HCT116 (cell line): ENCODE results near the gene IQGAP3. TPM values are rescaled to one million over a fixed set of nuclear protein-coding genes. Genes with fewer than 3 reads are reported as not detected.

Experiments used
- ATAC-seq: fragments of 200-7000 bp; cut with Tn5 transposase; 2 replicates; pipeline ENCODE4 v1.9.1; 2020; ENCODE audit warnings: mild to moderate bottlenecking, moderate library complexity
- BruUV-seq: library from RNA; stranded (reverse); fragments of 400-500 nt; replicated peaks from 2 replicates; lab custom pipeline; 2021; lab: Mats Ljungman, UMichigan
- CTCF ChIA-PET: fragments of 300-600 bp; sonication (Branson Sonifier 250); formaldehyde crosslinking; loops from one replicate; lab custom pipeline; 2021; ENCODE audit warnings: antibody characterized with exemption; lab: Charles Lee
- POLR2A ChIA-PET: fragments of 300-600, 350-600 bp; sonication (Branson Sonifier 250); formaldehyde crosslinking; loops from one replicate; lab custom pipeline; 2021; ENCODE audit warnings: antibody characterized with exemption; lab: Charles Lee
- RAD21 ChIA-PET, 2 experiments: fragments of 300-600 bp; sonication (Branson Sonifier 250); formaldehyde crosslinking; loops; one replicate each; lab custom pipeline; 2023; ENCODE audit warnings: low total read pairs in 2 of 2; ENCODE audit not compliant: uncharacterized antibody in 2 of 2, unreplicated experiment in 2 of 2, low non-redundant PET in 1 of 2; lab: Charles Lee
- DNase-seq: peaks from one replicate; pipeline ENCODE4 v3.0.0-alpha.2; 2010; ENCODE audit warnings: low read depth, low spot score
- H2AFZ ChIP-seq: fragments of 200-600 bp; shearing (Covaris generic), sonication (generic); 2 replicates; pipeline ENCODE4 v1.6.1; 2017; ENCODE audit warnings: low read depth, mixed run types, mixed read lengths, antibody characterized with exemption, low read length; ENCODE audit not compliant: poor library complexity, severe bottlenecking
- H3K27ac ChIP-seq: 2 replicates; pipeline ENCODE4 v1.5.1; 2012; ENCODE audit warnings: low read depth, low read length
- H3K27me3 ChIP-seq: fragments of 200-600 bp; sonication (generic); 2 replicates; pipeline ENCODE4 v1.6.1; 2016; ENCODE audit warnings: mixed run types, low read length, mixed read lengths; ENCODE audit not compliant: insufficient read depth
- H3K36me3 ChIP-seq, 2 experiments: fragments of 200-500 bp in 1 of 2; fragments of 200-600 bp in 1 of 2; sonication (Bioruptor generic) in 1 of 2; sonication (generic) in 1 of 2; 2 replicates each; pipeline versions ENCODE4 v1.5.1 to v1.6.1; 2014 to 2016; ENCODE audit warnings: low read length in 2 of 2, inconsistent platforms in 1 of 2, mixed read lengths in 1 of 2, mixed run types in 1 of 2; ENCODE audit not compliant: insufficient read depth in 2 of 2, control insufficient read depth in 1 of 2
- H3K4me1 ChIP-seq, 2 experiments: fragments of 200-600 bp in 1 of 2; sonication (generic) in 1 of 2; 2 replicates each; pipeline versions ENCODE4 v1.5.1 to v1.6.1; 2012 to 2017; ENCODE audit warnings: low read length in 2 of 2, inconsistent platforms in 1 of 2, mild to moderate bottlenecking in 1 of 2, mixed read lengths in 1 of 2, mixed run types in 1 of 2, moderate library complexity in 1 of 2; ENCODE audit not compliant: insufficient read depth in 2 of 2, control insufficient read depth in 1 of 2
- H3K4me2 ChIP-seq: fragments of 200-600 bp; sonication (generic); 2 replicates; pipeline ENCODE4 v1.6.1; 2017; ENCODE audit warnings: mixed run types, low read length, mixed read lengths
- H3K4me3 ChIP-seq, 2 experiments: fragments of 200-600 bp in 1 of 2; sonication (generic) in 1 of 2; replicated peaks in 1 of 2; 2 replicates each; pipeline ENCODE4 v1.5.1; 2011 to 2016; ENCODE audit warnings: low read length in 2 of 2, control low read depth in 1 of 2, low read depth in 1 of 2, mild to moderate bottlenecking in 1 of 2, mixed read lengths in 1 of 2, mixed run types in 1 of 2
- H3K79me2 ChIP-seq: fragments of 200-600 bp; sonication (generic); 2 replicates; pipeline ENCODE4 v1.6.1; 2017; ENCODE audit warnings: mild to moderate bottlenecking, mixed run types, low read length, moderate library complexity, mixed read lengths; ENCODE audit not compliant: insufficient read depth
- H3K9ac ChIP-seq: fragments of 200-600 bp; sonication (generic); 2 replicates; pipeline ENCODE4 v1.6.1; 2016; ENCODE audit warnings: low read length, mixed read lengths
- H3K9me2 ChIP-seq: fragments of 200-600 bp; sonication (generic), shearing (Covaris generic); 2 replicates; pipeline ENCODE4 v1.6.1; 2017; ENCODE audit warnings: mixed run types, mild to moderate bottlenecking, moderate library complexity; ENCODE audit not compliant: insufficient read depth
- H3K9me3 ChIP-seq, 2 experiments: fragments of 200-500 bp in 1 of 2; fragments of 200-600 bp in 1 of 2; sonication (Bioruptor generic) in 1 of 2; sonication (generic) in 1 of 2; 2 replicates each; pipeline ENCODE4 v1.6.1; 2014 to 2017; ENCODE audit warnings: low read length in 2 of 2, mixed read lengths in 2 of 2, inconsistent platforms in 1 of 2, low read depth in 1 of 2, mild to moderate bottlenecking in 1 of 2, mixed run types in 1 of 2, moderate library complexity in 1 of 2; ENCODE audit not compliant: control insufficient read depth in 1 of 2, insufficient read depth in 1 of 2
- H4K20me1 ChIP-seq: fragments of 200-600 bp; sonication (generic), shearing (Covaris generic); 2 replicates; pipeline ENCODE4 v1.6.1; 2017; ENCODE audit warnings: mixed run types, mild to moderate bottlenecking, moderate library complexity; ENCODE audit not compliant: insufficient read depth
- FOSL1 ChIP-seq: IDR thresholded peaks from 2 replicates; pipeline ENCODE4 v1.6.1; 2012; ENCODE audit warnings: low read depth
- POLR2A ChIP-seq: IDR thresholded peaks from 2 replicates; pipeline ENCODE4 v1.7.0; 2011; ENCODE audit warnings: borderline replicate concordance; ENCODE audit not compliant: insufficient read depth, insufficient read length; ENCODE audit errors: extremely low read depth
- RAD21 ChIP-seq: IDR thresholded peaks from 2 replicates; pipeline ENCODE4 v1.6.1; 2012; ENCODE audit warnings: low read depth, mild to moderate bottlenecking
- intact Hi-C: fragments of 100-400 bp; cut with micrococcal nuclease; formaldehyde crosslinking; loops from 2 replicates; pipeline ENCODE4 v1.10.0; 2022
- total RNA-seq: library from RNA; stranded (reverse); gene quantifications from one replicate; pipeline ENCODE4 v1.2.1, GENCODE V29; 2021; ENCODE audit not compliant: unreplicated experiment
- TF ChIP-seq, protein P1 (sequence below), 3 experiments: fragments of 200-600 bp in 1 of 3; sonication (generic) in 1 of 3; IDR thresholded peaks in 2 of 3; conservative IDR thresholded peaks in 1 of 3; 2 replicates each; pipeline ENCODE4 v1.5.1; 2012 to 2017; ENCODE audit warnings: low read depth in 2 of 3, low read length in 2 of 3, antibody characterized with exemption in 1 of 3, borderline replicate concordance in 1 of 3, control low read depth in 1 of 3, mild to moderate bottlenecking in 1 of 3, mixed read lengths in 1 of 3, mixed run types in 1 of 3, moderate library complexity in 1 of 3; ENCODE audit not compliant: insufficient read depth in 1 of 3

IQGAP3 gene
- total RNA-seq, 1 experiment from 2014 or later = 38.8 TPM

DNA sequence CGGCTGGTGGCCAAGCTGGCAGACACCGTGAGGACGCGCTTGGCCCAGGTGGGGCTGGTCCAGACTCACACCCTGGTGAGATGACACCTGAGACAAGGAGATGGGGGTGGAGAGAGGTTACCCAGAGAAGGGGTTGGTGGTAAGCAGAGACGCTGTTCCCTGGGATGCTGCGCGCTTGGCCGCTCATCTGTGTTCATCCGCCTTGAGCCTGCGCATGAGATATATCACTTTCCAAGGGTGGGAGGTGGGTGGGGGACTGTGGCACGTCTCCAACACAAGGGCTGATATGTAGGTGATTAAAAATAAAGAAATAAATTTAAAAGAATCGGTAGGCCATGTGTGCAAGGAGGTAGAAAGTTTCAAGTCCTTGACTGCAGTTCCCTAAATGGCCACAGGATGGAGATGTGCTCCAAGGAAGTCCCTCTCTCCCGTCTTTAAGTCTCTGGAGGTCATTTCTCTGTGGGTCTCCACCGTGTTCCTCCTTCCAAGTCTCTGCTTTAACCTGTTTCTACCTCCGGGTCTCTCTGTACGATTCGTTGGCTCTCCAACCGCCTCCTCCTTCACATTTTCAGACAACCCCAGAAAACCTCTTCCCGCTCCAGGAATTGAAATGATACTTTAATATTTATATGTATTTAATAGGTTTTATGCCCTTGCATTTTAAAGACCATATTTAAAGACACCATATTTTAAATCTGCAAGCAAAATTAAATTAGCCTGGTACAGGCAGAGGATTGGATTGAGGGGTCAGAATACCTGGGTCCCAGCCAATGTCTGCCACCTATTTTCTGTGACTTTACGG lies 11.7 kb upstream of the IQGAP3 start:
- peak; percentile 61 for ATAC-seq
- ChIA-PET CTCF (interaction anchor here (1.0 to 3.0 kb wide), 3 partner anchors 16 to 127 kb away, joined by 3 to 19 read pairs (median 3); no protein-coding TSS in a partner anchor), POLR2A (no interaction called here)

More for the DNA sequence above, 11.7 kb upstream of the IQGAP3 start:
- Histone ChIP-seq H3K4me2 (peak overlapping the region; percentile 19; the same call in 1 of the 2 replicates), H3K9me2 (no peaks in the 10 kb centered on the region), H4K20me1 (no peaks in the 10 kb centered on the region), H3K27me3 (no peaks in the 10 kb centered on the region), H3K36me3 (no peaks in the 10 kb centered on the region), H3K9me3 (no peaks in the 10 kb centered on the region), H3K27ac (no peak overlapping the region), H3K9ac (no peak overlapping the region), H3K79me2 (no peaks in the 10 kb centered on the region), H2AFZ (peak overlapping the region; percentile 97), H3K4me1 (peaks cover 11 to 28% of the 10 kb centered on the region in 2 experiments), H3K4me3 (no peak overlapping the region)
- intact Hi-C loops = loop anchor here (1.0 to 2.0 kb wide), 2 partner anchors 24 to 127 kb away; no protein-coding TSS in a partner anchor
- RAD21 ChIA-PET = interaction anchor here in 1 of 2 experiments (0.6 kb wide), 1 partner anchor 138 kb away, joined by 4 read pairs; no protein-coding TSS in a partner anchor
- BruUV-seq = no TSS peak
- peak; percentile 83 for DNase-seq
- TF ChIP-seq FOSL1 (no peak), POLR2A (no peak), RAD21 (peak; percentile 88)
- TF ChIP-seq, protein P1, sequence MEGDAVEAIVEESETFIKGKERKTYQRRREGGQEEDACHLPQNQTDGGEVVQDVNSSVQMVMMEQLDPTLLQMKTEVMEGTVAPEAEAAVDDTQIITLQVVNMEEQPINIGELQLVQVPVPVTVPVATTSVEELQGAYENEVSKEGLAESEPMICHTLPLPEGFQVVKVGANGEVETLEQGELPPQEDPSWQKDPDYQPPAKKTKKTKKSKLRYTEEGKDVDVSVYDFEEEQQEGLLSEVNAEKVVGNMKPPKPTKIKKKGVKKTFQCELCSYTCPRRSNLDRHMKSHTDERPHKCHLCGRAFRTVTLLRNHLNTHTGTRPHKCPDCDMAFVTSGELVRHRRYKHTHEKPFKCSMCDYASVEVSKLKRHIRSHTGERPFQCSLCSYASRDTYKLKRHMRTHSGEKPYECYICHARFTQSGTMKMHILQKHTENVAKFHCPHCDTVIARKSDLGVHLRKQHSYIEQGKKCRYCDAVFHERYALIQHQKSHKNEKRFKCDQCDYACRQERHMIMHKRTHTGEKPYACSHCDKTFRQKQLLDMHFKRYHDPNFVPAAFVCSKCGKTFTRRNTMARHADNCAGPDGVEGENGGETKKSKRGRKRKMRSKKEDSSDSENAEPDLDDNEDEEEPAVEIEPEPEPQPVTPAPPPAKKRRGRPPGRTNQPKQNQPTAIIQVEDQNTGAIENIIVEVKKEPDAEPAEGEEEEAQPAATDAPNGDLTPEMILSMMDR (IDR thresholded peaks at IDR 0.05 in 2 of 3, conservative IDR thresholded peaks at IDR 0.05 in 1 of 3; ENCODE audit: borderline replicate concordance in 1 of 3, insufficient read depth in 1 of 3, low read depth in 2 of 3, low read length in 2 of 3) = peak; percentile 84 to 94 (median 91)
